NCI-H1436 (cell line): ENCODE data around the gene GFRA1.

Source experiments
- DNase-seq: peaks from one replicate; lab custom pipeline; 2025; lab: John Stamatoyannopoulos, UW

GFRA1 gene

DNA sequence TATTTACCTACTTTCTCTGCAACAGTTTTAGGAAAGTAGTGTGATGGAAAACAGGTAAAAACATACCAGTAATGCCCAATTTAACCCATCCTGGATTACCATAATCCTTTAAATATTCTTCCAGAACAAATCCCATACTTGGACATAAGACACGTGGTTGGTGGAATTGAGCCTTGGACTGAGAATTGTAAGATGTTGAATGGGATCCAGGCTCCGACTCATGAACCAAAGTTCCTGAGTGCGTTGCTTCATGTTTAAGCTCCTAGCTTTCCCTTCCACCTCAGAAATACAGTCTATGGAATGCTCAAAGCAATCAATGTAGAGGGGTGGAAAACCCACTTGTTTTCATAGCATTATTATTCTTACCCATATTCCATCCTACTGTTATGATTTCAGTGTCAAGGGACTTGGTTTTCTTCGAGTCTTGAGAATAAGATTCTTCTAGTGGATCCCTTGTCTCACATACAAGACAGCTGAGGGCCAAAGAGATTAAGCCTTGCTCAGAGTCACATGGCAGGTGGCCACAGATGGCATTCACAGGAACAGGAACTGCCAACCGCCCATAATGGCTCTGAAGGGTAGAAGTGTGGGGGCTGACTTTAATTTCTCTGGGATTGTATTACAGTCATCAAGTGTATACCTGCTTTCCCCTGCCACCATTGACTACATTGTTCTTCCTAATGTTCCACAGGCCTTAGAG, 171.2 kb downstream of the GFRA1 start:
- no peak for DNase-seq

DNA sequence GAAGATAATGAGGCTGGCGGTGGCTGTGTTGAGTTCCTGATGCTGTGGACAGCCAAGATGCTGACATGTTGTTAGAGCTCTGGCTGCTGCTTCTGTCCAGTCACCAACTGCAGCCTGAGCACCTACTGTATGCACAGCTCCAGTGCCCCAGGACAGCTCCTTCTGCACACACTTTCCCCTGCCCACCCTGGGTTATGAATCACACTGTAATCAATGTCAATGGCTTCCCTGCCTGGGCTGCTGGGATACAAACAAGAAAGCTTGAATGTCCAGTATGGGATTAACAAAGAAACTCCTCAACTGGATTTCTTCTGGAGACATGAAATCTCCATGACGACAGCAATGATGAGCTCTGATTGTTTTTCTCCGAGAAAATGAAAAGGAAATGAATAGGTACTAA, 172.0 kb downstream of the GFRA1 start:
- DNase-seq = no peak

DNA sequence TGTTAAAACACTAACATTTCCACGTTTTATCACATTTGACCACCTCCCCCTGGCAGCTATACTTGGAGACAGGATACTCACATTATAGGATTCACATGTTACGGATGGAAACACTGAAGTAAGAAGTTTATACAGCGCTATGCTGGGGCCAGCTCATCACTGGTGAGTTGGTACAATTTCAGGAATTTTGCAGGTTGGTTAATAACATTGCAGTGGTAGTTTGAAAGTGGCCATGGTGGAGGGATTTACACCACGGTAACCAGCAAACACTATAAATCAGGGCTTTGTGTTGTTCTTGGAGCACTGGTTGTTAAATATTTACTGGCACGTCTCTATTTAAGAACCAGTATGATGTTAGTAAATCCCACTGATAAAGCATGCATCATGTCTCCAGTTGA, 174.0 kb downstream of the GFRA1 start:
- DNase-seq = no peak

DNA sequence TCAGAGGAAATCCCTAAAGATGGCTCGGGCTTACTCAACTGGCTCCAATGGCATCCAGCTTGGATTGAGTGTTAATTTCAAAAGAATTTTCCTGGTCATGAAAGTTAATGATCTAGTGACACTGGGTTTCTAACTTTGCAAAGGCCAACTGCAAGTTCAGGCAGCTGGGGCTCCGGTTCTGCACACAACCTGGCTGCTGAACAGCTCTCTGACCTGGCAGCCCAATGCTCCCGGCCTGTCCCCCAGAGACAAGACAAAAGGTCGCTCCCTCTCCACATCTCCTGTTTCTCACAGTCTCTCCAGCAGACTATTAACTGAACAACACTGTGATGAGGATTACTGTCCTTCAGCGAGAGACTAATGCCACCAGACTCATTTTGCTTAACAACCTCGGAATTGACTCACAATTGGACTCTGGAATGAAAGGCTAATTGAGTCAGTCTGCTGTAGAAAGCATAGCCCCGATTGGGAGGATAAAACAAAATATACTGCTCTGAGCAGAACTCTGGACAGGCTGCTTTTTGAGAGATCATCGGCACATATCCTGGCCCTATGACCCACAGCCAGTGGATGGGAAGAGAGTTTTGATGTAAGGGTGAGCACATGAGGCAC, 174.5 kb downstream of the GFRA1 start:
- DNase-seq = no peak

DNA sequence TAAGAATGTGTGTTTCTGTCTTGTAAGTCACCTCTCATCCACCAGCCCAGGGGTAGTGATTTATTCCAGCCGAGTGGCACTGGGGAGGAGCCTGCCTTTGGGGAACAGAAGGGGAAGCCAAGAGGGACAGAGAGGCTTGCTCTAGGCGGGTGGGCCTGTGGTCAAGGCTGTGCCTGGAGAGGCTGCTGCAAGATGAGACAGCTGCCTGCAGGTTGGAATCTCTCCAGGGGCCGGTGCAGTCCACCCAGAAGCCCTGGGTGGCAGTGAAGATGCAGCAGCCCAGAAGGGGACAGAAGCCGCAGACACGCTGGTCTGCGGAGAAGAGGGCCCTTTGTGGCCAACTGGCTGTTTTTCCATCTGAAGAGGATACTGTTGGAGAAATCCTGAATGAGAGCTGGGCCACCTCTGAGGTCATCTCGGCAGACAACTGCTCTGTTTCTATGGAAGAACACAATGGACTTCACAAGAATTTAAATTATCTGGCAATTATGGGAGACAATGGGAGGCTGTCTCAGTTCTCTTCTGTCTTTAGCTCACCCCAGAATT, 175.7 kb downstream of the GFRA1 start:
- DNase-seq = no peak

DNA sequence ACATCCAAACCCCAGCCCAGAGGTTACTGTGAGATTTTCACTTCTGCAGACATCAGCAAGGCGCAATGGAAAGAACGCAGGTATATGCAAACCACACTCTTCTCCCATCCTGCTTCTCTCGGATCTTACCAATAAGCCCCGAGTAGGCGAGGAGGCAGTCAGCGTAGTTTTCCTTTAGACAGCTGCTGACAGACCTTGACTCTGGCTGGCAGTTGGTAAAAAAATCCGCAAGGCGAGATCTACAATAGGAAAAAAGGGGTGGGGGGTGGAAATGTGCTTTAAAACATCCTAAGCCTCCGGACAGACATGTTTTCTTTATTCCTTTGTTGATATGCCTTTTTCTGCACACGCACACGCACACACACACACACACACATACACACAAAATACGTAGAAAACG, 176.5 kb downstream of the GFRA1 start:
- DNase-seq = no peak

DNA sequence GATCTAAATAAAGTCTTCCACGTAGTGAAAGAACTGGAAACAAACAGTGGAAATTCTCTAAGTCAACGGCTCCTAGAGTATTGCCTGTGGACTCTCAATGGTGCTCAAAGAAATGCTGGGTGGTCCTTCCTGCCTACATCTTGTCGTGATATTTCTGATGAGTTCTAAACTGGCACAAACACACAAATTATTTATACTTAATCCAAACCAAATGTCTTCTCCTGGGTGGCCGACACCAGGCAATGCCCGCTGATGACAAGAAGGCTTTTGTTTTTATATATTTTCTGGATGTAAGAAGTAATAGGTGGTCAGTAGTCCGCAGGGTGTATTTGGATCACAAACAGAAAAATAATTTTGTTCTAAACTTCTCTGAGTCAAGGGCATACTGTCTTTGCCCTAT, 178.7 kb downstream of the GFRA1 start:
- DNase-seq = no peak

DNA sequence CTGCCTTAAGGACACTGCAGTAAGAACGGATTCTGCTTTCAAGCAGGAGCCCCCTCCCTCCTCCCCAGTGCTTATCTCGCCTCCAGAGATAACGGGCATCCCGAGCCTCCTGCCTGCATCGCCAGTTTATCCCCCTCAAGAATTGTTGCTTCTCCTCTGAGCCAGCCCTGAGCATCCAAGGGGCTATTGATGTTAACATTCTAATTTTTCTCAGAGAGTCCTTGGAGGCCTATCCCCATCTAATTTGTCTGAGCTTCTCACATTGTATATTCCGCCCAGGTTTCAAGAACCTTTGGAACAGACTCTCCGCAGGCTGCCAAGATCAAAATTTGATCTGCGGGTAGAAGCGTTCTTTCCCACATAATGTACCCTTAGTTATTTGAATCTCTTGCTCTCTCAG, 180.0 kb downstream of the GFRA1 start:
- DNase-seq = no peak

- no peak for DNase-seq
Measured at GRCh38 chr10:116088985-116089384, 184.0 kb downstream of the GFRA1 start.

- DNase-seq = no peak
Measured at GRCh38 chr10:116085323-116085722, 187.7 kb downstream of the GFRA1 start.

DNA sequence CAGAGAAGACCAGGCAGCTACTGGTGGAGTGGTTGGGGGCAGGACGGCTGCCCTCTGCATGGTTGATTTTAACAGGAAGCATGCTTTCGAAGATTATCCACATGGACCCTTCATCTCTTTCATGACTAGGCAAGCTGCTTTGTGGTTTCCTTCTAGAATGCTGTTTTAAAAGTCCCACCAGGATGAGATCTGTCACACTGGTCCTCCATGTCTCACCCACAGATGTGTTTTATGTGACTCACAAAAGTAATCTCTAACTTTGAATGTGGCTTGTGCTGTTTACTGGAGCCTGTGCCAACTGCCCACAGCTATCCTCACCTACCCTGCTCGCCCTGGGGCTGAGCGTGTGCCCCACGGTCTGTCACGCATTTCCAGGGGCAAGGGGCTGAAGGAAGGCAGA, 188.8 kb downstream of the GFRA1 start:
- DNase-seq = no peak

GRCh38 chr10:116083226-116083762, 189.7 kb downstream of the GFRA1 start:
- DNase-seq = no peak

- no peak for DNase-seq
Measured at GRCh38 chr10:116082762-116083161, 190.2 kb downstream of the GFRA1 start.

GRCh38 chr10:116082206-116082605, 190.8 kb downstream of the GFRA1 start:
- no peak for DNase-seq

DNA sequence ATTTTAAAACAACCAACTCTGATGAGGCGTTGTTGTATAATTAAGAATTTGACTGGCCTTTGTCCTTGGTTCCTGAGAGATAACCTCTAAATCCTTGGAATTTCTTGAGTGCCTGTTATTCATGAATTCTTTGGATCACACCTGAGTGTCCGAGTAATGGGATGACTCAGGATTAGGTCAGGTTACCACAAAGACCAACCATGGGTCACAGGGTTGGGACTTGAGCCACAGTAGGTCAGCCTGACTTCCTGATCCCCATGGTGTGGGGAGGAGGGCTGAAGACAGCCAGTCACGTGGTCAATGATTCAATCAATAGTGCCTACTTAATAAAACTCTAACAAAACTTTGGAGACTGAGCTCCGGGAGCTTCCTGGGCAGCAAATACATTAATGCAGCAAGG, 192.5 kb downstream of the GFRA1 start:
- no peak for DNase-seq

GRCh38 chr10:116079355-116079754, 193.7 kb downstream of the GFRA1 start:
- DNase-seq = no peak

GRCh38 chr10:116076621-116077020, 196.4 kb downstream of the GFRA1 start:
- DNase-seq = no peak

- no peak for DNase-seq
Measured at GRCh38 chr10:116073510-116073909, 199.5 kb downstream of the GFRA1 start.

GRCh38 chr10:116073001-116073400, 200.0 kb downstream of the GFRA1 start:
- no peak for DNase-seq

- no peak for DNase-seq
Measured at GRCh38 chr10:116071453-116072148, 201.4 kb downstream of the GFRA1 start.

- DNase-seq = no peak
Measured at GRCh38 chr10:116070743-116071320, 202.2 kb downstream of the GFRA1 start.

GRCh38 chr10:116069856-116070255, 203.2 kb downstream of the GFRA1 start:
- no peak for DNase-seq

GRCh38 chr10:116067825-116068224, 205.2 kb downstream of the GFRA1 start:
- no peak for DNase-seq
